ENCODE data around the gene RGS8.

RGS8 gene

GRCh38 chr1:182684116-182684828 is at the start of gene RGS8:
Gene RGS8, minus strand, starts transcription at chr1:182684587. Its CDS starts 14,938 bp downstream, at chr1:182669649.
- no peak for DNase-seq

GRCh38 chr1:182731852-182732575 is 47.6 kb upstream of the RGS8 start:
- DNase-seq, result no peak

GRCh38 chr1:182726912-182727311 is 42.5 kb upstream of the RGS8 start:
- no peak for DNase-seq

- no peak for DNase-seq
Measured at GRCh38 chr1:182725259-182726255, 41.2 kb upstream of the RGS8 start.

- DNase-seq, result no peak
Measured at GRCh38 chr1:182724215-182724614, 39.8 kb upstream of the RGS8 start.

- DNase-seq, result no peak
Measured at GRCh38 chr1:182723200-182723599, 38.8 kb upstream of the RGS8 start.

- no peak for DNase-seq
Measured at GRCh38 chr1:182721525-182721924, 37.1 kb upstream of the RGS8 start.

GRCh38 chr1:182720463-182720862 is 36.1 kb upstream of the RGS8 start:
- no peak for DNase-seq

- DNase-seq, result no peak
Measured at GRCh38 chr1:182719553-182719952, 35.2 kb upstream of the RGS8 start.

GRCh38 chr1:182718311-182718710 is 33.9 kb upstream of the RGS8 start:
- DNase-seq, result no peak

GRCh38 chr1:182716740-182717720 is 32.6 kb upstream of the RGS8 start:
- DNase-seq, result no peak

- no peak for DNase-seq
Measured at GRCh38 chr1:182715531-182715930, 31.1 kb upstream of the RGS8 start.

- no peak for DNase-seq
Measured at GRCh38 chr1:182714546-182714945, 30.2 kb upstream of the RGS8 start.

- DNase-seq, result no peak
Measured at GRCh38 chr1:182713939-182714338, 29.6 kb upstream of the RGS8 start.

GRCh38 chr1:182713492-182713891 is 29.1 kb upstream of the RGS8 start:
- no peak for DNase-seq

GRCh38 chr1:182709855-182710254 is 25.5 kb upstream of the RGS8 start:
- no peak for DNase-seq

GRCh38 chr1:182709225-182709764 is 24.9 kb upstream of the RGS8 start:
- DNase-seq, result no peak

- no peak for DNase-seq
Measured at GRCh38 chr1:182707122-182707521, 22.7 kb upstream of the RGS8 start.

GRCh38 chr1:182704677-182705076 is 20.3 kb upstream of the RGS8 start:
- DNase-seq, result no peak

- peak; percentile 59 for DNase-seq
Measured at GRCh38 chr1:182703539-182703938, 19.2 kb upstream of the RGS8 start.

GRCh38 chr1:182702826-182703524 is 18.6 kb upstream of the RGS8 start:
- peak; percentile 68 for DNase-seq
